ENCODE measurements around the gene JAKMIP2. TPM values are rescaled to one million over a fixed set of nuclear protein-coding genes. Genes with fewer than 3 reads are reported as not detected.

JAKMIP2 gene
- total and polyA plus RNA-seq, 7 donors = 0.01 to 0.08 (median 0.06) TPM; not detected in 2

GRCh38 chr5:147668385-147668784 lies 114.1 kb downstream of the JAKMIP2 start:
- Histone ChIP-seq H3K4me3 (no peak overlapping the region), H3K9me3 (no peaks in the 10 kb centered on the region), H3K27me3 (ENCODE audit: insufficient read depth in 3 of 3, low read length in 2 of 3) (no peaks in the 10 kb centered on the region), H3K4me1 (no peaks in the 10 kb centered on the region), H3K36me3 (ENCODE audit: insufficient read depth in 1 of 2, low read depth in 1 of 2) (no peaks in the 10 kb centered on the region), H3K27ac (no peak overlapping the region)
- intact Hi-C loops (cut with DNase I) = no loop called here
- TF ChIP-seq CTCF (IDR thresholded peaks at IDR 0.05) = no peak
- 92 to 95% (median 95%) methylated on average over 2 of the region's 2 CpGs for WGBS, 3 donors
- no peak for DNase-seq
- no peak for ATAC-seq

- H3K27me3 ChIP-seq (ENCODE audit: insufficient read depth in 3 of 3, low read length in 2 of 3) = no peaks in the 10 kb centered on the region
- no peak for TF ChIP-seq CTCF (IDR thresholded peaks at IDR 0.05)
- H3K4me1 ChIP-seq = no peaks in the 10 kb centered on the region
- no peak for ATAC-seq
- 96 to 100% (median 97%) methylated on average over 1 of the region's 1 CpG for whole genome bisulfite sequencing, 3 donors
- no peak overlapping the region for H3K27ac ChIP-seq
- intact Hi-C loops (cut with DNase I) = no loop called here
- H3K36me3 ChIP-seq (ENCODE audit: insufficient read depth in 1 of 2, low read depth in 1 of 2) = no peaks in the 10 kb centered on the region
- no peak overlapping the region for H3K4me3 ChIP-seq
- no peaks in the 10 kb centered on the region for H3K9me3 ChIP-seq
- no peak for DNase-seq
Measured at GRCh38 chr5:147667363-147667762, 115.2 kb downstream of the JAKMIP2 start.

- Histone ChIP-seq H3K27ac (no peak overlapping the region), H3K36me3 (ENCODE audit: insufficient read depth in 1 of 2, low read depth in 1 of 2) (no peaks in the 10 kb centered on the region), H3K4me1 (no peaks in the 10 kb centered on the region), H3K27me3 (ENCODE audit: insufficient read depth in 3 of 3, low read length in 2 of 3) (no peaks in the 10 kb centered on the region), H3K4me3 (no peak overlapping the region), H3K9me3 (no peaks in the 10 kb centered on the region)
- WGBS, 3 donors = 83 to 84% (median 83%) methylated on average over 6 of the region's 6 CpGs
- TF ChIP-seq CTCF (IDR thresholded peaks at IDR 0.05) = no peak
- intact Hi-C loops (cut with DNase I) = no loop called here
- DNase-seq = no peak
- no peak for ATAC-seq
Measured at GRCh38 chr5:147666419-147666818, 116.1 kb downstream of the JAKMIP2 start.

GRCh38 chr5:147661541-147661940 lies 121.0 kb downstream of the JAKMIP2 start:
- DNase-seq (no peak), ATAC-seq (no peak)
- Histone ChIP-seq H3K27ac (no peak overlapping the region), H3K4me3 (no peak overlapping the region), H3K36me3 (ENCODE audit: insufficient read depth in 1 of 2, low read depth in 1 of 2) (no peaks in the 10 kb centered on the region), H3K9me3 (no peaks in the 10 kb centered on the region), H3K27me3 (ENCODE audit: insufficient read depth in 3 of 3, low read length in 2 of 3) (no peaks in the 10 kb centered on the region), H3K4me1 (no peaks in the 10 kb centered on the region)
- 58 to 67% (median 66%) methylated on average over 5 of the region's 5 CpGs for WGBS, 3 donors
- TF ChIP-seq CTCF (IDR thresholded peaks at IDR 0.05) = no peak
- intact Hi-C loops (cut with DNase I) = no loop called here

- WGBS, 3 donors = 89 to 90% (median 90%) methylated on average over 15 of the region's 15 CpGs
- intact Hi-C loops (cut with DNase I) = no loop called here
- H3K4me1 ChIP-seq = no peaks in the 10 kb centered on the region
- no peak for ATAC-seq
- no peak overlapping the region for H3K27ac ChIP-seq
- no peak overlapping the region for H3K4me3 ChIP-seq
- H3K9me3 ChIP-seq = no peaks in the 10 kb centered on the region
- H3K36me3 ChIP-seq (ENCODE audit: insufficient read depth in 1 of 2, low read depth in 1 of 2) = no peaks in the 10 kb centered on the region
- no peaks in the 10 kb centered on the region for H3K27me3 ChIP-seq (ENCODE audit: insufficient read depth in 3 of 3, low read length in 2 of 3)
- no peak for TF ChIP-seq CTCF (IDR thresholded peaks at IDR 0.05)
- DNase-seq = no peak
Measured at GRCh38 chr5:147659166-147659929, 123.2 kb downstream of the JAKMIP2 start.

Measured in psoas muscle (tissue), 8 donors.